Cardiac ventricle fibroblast (primary cell): ENCODE data around the gene CFAP69. TPM values are rescaled to one million over a fixed set of nuclear protein-coding genes. Genes with fewer than 3 reads are reported as not detected.

Source experiments
- total RNA-seq: library from RNA; depleted of rRNA; stranded (reverse); fragments of >200 nt; gene quantifications from 2 replicates; pipeline ENCODE4 v1.2.3, GENCODE V29; 2015

The CFAP69 gene
- 1.5 and 8.4 TPM in 2 replicates for total RNA-seq

GRCh38 chr7:90244909-90245851 is at the start of gene CFAP69:
Gene CFAP69 (plus strand): TSS chr7:90245174. CDS start chr7:90245425, 251 bp downstream.

GRCh38 chr7:90211391-90212148 is 33.4 kb upstream of the CFAP69 start, which contains the start of gene STEAP2:
Gene STEAP2 (plus strand): TSS chr7:90211740. CDS start chr7:90225083, 13,343 bp downstream.

GRCh38 chr7:90320801-90321494 is 76.0 kb downstream of the CFAP69 start, which contains the start of gene FAM237B:
Gene FAM237B (minus strand): TSS chr7:90321304. CDS start chr7:90319748, 1,556 bp downstream.

GRCh38 chr7:90346336-90347125 is 101.6 kb downstream of the CFAP69 start, which contains the start of gene GTPBP10:
Gene GTPBP10 (plus strand): TSS chr7:90346716. CDS start chr7:90346742, 26 bp downstream.

Other genes with a start within 250 kb of the CFAP69 start
- gene STEAP1, start 90.7 kb upstream of the CFAP69 start, total RNA-seq: 102 and 123 TPM in 2 replicates
- gene STEAP2, start 33.4 kb upstream of the CFAP69 start, total RNA-seq: 19.1 and 25.8 TPM in 2 replicates
- gene FAM237B, start 76.1 kb downstream of the CFAP69 start, total RNA-seq: not detected in 2 replicates
- 7.4 and 9.6 TPM in 2 replicates for gene GTPBP10, start 101.5 kb downstream of the CFAP69 start, total RNA-seq
- 10.4 and 12.3 TPM in 2 replicates for gene CLDN12, start 158.3 kb downstream of the CFAP69 start, total RNA-seq
- not detected in 2 replicates for gene PTTG1IP2, start 224.5 kb downstream of the CFAP69 start, total RNA-seq